ENCODE data around the gene WDR90.
"Not testable (repeated sequence)": the region's sequence is repeated elsewhere in the genome, so short reads cannot be mapped to it uniquely, and the experiment has no call there.

The WDR90 gene

DNA sequence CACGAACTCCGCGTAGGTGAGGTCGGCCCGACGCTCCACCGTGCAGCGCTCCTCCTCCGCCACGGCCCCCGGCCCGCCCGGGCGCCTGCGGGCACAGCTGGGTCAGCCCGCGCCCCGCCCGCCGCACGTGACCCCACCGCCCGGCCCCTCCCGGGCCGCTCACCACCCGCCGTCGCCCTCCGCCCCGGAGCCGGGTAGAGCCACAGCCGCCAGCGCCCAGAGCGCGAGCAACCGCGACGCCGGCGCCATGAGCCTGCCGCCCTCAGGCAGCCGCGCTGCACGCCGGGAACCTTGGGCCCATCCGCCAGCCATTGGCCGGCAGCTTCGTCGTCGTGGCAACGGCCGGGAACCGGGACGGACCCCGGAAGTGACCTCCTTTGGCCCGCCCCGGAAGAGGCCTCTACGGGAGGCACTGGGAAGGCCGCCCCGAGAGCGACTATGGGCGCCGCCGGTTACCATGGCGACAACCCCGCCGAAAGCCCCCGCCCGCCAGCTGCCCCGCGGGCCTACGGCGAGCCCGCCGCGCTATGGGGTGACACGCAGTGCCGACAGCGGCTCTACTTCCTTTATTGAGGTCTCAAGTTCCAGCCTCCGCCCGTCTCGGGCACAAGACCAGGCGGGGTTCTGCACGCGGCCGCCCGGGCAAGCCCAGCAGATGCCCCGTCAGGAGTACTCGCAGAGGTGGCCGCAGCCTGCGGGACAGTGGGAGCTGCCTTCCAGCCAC, 35.1 kb downstream of the WDR90 start, which contains the start of gene JMJD8:
Gene JMJD8, minus strand, starts transcription at position 264 of the 724 bp plus-strand sequence. Its CDS starts 15 bp downstream, at position 249.
- in situ Hi-C loops (cut with MboI; ENCODE audit: low sequenced_read_pairs) = loop anchor here (10.0 kb wide), 1 partner anchor 101 kb away; the partner anchor contains the start of genes CHTF18 and RPUSD1

DNA sequence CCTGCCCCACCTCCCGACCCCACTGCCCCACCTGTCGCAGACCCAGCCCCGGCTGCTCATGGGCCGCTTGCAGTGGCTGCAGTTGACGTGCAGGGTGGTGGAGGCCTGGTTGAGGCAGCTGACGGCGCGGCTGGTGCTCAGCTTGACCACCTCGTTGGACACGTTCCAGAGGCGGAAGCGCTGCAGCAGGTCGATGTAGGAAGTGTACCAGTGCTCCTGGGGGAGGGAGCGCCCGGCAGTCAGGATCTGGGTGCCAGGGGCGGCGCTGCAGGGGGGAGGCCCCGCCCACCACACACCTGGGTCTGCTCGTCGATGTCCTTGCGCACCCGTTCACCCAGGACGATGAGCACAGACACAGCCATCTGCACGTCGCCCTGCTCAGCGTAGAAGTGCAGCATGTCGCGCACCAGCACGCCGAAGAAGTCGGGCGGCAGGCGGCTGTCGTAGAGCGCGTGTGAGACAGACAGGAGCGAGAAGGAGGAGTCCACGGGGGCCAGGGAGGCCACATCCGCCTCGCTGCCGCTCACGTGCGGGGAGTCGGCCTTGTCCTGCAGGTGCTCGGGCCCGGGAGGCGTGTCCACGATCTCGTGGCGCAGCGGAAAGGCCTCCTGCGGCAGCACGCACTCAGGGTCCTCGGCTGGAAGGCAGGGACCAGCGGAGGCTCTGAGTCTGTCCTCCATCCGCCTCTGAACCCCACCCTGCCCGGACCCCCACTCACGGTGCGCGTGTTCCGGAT, 36.0 kb downstream of the WDR90 start:
- in situ Hi-C loops (cut with MboI; ENCODE audit: low sequenced_read_pairs) = loop anchor here (10.0 kb wide), 1 partner anchor 100 kb away; the partner anchor contains the start of genes CHTF18 and RPUSD1

DNA sequence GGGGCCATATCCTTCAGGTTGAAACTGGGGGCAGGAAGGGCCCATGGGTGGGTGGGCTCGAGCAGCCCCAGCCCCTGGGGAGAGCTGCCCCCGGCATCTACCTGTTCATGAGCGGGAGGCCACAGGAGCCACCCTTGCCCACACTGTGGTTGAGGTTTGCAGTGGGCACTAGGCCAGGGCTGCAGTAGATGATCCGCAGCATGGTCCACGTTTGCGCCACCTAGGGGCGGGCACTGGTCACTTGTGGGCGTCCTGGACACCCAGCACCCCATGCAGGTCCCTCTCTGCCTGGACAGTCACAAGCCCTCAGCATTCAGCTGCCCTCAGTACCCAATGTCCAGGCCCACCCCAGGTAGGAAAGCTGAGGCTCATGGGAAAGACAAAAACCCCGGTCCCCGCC, 36.8 kb downstream of the WDR90 start:
- in situ Hi-C loops (cut with MboI; ENCODE audit: low sequenced_read_pairs) = loop anchor here (10.0 kb wide), 1 partner anchor 99 kb away; the partner anchor contains the start of genes CHTF18 and RPUSD1

DNA sequence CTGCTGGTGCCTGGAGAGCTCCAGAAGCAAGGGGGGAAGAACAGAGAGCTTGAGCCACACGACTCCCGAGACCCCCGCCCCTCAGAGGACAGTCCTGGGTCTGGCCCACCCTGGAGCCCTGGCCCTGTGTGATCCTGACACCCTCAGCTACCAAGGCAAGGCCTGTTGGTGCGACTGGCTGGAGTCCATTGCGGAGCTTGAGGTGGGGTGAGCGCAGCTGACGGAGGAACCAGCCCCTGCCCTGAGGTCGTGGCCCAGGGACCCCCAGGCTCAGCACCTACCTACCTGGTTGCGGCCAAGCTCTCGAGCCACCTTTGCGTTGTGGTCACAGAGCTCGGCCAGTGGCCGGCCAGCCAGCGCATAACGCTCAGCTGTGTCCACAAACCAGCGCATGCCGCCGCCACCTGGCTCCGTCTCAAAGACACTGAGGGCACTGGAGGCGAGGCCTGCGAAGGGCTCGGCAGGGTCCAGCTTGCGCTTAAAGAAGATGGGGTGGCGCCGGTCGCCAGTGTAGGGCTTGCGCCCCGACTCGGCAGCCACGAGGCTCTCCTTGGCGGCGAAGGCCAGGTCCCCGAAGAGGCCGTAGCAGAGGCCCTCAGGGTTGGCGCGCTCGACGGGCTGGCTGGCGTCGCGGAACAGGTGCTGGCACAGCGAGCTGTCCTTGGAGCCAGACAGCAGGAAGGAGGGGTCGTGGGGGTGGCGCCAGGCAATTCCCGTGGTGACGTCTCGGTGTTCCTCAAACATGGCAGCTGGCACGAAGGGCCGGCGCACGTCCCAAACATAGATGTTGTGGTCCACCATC, 37.5 kb downstream of the WDR90 start:
- in situ Hi-C loops (cut with MboI; ENCODE audit: low sequenced_read_pairs) = loop anchor here (10.0 kb wide), 1 partner anchor 98 kb away; the partner anchor contains the start of genes CHTF18 and RPUSD1

DNA sequence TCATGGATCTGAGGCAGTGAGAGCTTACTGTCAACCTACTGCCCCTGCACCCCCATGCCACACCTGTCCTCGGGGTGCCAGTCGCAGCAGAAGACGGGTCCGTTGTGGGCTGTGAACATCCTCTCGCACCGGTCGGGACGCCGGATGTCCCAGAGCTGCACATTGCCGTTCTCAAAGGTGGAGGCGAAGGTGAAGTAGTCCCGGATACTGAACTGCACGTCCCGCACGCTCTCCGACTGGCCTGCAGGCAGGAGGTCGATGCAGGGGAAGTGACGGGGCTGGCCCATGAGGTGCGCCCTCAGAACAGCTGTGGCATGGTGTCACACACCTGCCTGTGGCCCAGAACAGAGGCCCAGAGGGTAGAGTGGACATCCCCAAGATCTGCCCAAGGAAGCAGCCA, 38.3 kb downstream of the WDR90 start:
- in situ Hi-C loops (cut with MboI; ENCODE audit: low sequenced_read_pairs) = loop anchor here (10.0 kb wide), 1 partner anchor 97 kb away; the partner anchor contains the start of genes CHTF18 and RPUSD1

DNA sequence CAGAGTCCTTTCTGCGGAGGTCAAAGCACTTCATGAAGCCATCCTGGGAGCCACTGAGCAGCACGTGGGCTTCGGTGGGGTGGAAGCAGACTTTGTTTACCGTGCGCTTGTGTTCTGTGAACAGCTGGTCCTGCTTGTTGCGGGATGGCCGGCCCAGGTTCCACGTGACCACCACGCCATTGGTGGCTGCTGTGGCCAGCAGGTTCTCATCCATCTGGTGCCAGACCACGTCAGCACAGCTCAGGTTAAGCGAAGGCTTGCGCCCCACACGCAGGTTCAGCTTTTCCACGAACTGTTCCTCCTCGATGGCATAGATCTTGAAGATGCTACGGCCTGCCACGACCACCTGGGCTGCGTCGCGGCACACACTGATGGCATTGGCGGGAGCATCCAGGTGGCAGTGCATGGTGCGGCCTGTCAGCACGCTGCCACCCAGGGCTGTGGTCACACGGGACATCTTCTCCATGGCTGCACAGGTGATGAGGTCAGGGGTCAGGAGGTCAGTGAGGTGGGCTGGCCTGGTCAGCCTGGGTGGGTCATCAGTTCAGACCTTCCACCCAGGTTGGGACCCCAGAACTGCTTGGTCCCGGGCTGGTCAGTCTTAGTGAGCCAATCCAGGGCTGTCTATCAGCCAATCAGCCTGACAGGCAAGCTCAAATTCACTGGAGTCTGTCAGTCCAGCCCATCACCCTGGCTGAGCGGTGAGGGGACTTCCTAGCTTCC, 40.2 kb downstream of the WDR90 start:
- in situ Hi-C loops (cut with MboI; ENCODE audit: low sequenced_read_pairs) = loop anchor here (10.0 kb wide), 1 partner anchor 95 kb away; the partner anchor contains the start of genes CHTF18 and RPUSD1

DNA sequence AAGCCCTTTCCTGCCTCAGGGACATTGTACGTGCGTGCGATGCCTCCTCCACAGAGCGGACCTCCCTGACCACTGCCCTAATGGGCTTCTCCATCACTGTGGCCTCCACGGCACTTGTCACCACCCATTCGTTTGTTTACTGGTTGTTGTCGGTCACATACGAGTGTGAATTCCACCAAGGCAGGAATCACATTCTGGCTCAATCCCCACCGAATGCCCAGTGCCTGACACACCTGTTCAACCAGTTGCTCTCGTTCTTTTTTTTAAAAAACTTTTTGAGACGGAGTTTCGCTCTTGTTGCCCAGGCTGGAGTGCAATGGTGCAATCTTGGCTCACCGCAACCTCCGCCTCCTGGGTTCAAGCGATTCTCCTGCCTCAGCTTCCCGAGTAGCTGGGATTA, 42.1 kb downstream of the WDR90 start:
- in situ Hi-C loops (cut with MboI; ENCODE audit: low sequenced_read_pairs) = not testable (repeated sequence)

DNA sequence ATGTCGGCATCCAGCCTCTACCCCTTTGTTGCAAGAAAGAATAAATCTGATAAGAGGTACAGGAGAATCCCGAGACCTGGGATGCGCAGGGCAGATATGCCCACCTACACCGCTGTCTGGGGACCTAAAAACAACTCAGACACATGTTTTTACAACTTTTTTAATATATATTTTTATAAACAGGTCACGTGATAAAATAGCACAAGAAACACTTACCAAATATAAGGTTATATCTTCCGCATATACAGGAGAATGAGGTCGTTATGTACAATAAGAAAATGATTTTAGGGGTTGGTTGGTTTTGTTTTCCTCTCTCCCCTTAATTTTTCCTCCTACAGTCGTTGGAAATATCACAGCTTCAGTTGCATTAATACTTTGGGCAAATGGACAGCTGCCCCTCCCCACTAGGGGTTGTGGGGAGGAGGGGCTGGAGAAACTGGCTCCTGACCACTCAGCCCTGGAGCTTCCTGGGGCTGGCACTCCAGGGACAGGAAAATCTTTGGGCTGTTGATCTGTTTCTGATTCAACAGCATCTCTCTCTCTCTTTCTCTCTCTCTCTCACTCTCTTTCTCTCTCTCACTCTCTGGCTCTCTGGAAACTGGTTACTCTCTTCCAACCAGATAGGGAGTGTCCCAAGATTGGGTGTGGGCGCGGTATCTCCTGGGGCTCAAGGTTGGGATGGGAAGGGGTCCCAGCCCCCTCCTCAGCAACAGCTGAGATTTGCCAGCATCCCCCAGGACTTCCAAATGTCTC, 43.4 kb downstream of the WDR90 start:
- in situ Hi-C loops (cut with MboI; ENCODE audit: low sequenced_read_pairs) = no loop called here

DNA sequence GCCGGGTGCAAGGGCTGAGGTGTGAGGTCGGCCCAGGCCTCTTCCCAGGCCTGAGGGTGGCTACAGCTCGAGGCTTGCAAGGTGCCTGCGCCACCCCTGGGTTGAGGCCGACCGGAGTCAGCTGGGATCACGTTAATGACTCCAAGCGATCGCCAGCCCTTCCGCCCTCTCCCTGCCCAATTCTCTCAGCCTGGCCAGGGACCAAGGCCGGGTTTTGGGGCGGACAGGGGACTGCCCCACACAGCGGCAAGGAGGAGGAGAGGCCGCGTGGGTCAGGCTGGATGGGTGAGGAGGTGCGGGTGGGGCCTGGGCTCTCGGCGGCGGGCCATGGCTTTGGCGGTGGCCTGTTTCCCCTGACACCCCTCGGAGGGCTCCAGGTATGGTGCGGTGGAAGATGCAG, 44.2 kb downstream of the WDR90 start:
- in situ Hi-C loops (cut with MboI; ENCODE audit: low sequenced_read_pairs) = no loop called here

DNA sequence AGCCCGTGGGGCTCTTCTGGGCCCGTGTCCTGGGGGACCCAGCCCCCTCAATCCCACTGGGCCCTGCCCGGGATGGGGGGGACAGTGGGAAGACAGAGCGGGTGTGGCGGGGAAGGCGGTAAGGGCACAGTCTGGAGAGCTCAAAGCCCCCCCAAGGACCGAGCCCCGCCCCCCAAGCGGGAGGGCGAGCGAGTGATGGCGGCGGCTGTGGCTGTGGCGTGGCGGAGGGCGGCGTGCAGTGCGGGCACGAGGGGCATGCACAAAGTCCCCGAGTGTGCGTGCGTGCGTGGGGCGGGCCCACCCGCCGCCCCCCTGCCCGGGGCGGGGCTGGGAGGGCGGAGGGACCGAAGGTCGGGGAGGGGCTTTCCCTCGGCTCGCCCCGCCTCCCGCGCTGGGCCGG, 44.6 kb downstream of the WDR90 start:
- in situ Hi-C loops (cut with MboI; ENCODE audit: low sequenced_read_pairs) = no loop called here

DNA sequence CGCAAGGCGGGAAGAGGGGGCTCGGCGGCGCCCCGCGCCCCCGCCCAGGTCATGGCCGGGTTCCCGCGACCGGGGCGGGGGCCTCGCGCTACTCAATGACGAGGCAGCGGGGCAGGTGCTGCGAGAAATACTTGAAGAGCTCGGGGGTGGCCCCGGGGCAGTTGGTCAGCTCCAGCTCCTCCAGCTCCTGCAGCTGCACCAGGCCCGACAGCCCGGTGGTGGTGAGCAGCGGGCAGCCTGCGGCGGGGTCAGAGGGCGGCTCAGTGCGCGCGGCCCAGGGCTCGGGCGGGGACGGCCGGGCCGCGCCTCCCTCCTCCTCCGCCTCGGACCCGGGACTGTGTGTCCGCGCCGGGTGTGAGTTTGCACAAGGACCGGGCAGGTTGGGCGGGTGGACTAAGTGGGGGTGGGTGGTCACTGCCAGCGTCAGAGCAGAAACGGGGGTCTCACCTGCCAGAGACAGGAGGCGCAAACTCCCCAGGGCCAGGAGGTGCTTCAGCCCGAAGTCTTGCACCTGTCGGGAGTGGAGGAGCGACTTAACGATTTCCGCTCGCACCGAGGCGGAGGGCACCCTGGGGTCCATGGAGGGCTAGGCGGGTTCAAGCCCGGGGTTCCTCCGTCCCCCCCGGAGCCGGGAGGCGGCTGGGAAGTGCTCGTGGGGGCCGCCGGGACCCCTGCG, 45.2 kb downstream of the WDR90 start:
- in situ Hi-C loops (cut with MboI; ENCODE audit: low sequenced_read_pairs) = no loop called here

DNA sequence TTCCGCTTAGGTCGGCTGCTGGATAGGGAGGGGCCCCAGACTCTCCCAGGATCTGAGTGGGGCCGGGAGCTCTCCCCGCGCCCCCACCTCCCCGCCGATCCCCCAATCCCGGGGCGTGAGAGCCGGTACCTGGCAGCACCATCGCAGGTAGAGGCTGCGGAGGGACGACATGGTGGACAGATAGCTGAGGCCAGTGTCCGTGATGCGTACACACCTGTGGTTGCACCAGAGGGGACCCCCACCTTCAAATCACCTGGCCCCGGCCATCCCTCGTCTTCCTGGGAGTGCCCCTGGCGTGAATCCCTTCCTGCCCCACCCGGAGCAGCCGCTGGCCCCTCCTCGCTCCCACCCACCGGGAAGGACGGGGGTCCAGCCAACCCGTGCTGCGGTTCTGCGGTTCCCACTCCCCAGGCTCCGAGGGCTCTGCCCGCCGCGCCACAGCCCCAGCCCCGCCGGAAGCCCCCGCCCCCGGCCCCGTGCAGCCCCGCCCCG, 45.7 kb downstream of the WDR90 start:
- in situ Hi-C loops (cut with MboI; ENCODE audit: low sequenced_read_pairs) = no loop called here

DNA sequence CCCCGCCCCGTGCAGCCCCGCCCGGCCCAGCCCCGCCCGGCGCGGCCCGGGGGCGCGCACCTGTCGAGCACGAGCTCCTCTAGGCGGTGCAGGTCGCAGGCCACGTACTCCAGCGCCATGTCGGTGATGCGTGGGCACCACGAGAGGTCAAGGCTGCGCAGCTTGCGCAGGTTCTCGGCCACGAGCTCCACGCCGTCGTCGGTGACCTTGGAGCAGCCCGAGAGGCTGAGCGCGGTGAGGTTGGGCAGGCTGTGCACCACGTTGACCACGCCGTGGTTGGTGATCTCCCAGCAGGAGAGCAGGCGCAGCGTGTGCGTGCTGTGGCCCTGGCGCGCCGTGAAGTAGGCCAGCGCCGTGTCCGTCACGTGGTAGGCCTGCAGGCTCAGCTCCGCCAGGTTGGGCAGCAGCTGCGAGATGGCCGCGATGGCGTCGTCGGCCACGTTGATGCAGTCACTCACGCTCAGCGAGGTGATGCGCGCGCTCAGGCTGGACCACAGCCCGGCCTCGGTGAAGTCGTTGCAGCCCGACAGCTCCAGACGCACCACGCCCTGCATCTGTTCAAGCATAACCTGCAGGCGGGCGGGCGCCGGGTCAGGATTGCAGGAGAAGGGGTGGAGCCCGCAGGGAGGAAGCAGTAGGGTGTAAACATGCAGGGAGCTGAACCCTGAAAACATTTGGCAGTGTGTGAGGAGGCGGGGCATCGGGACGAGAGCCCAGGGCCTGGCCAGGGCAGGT, 46.4 kb downstream of the WDR90 start:
- in situ Hi-C loops (cut with MboI; ENCODE audit: low sequenced_read_pairs) = no loop called here

DNA sequence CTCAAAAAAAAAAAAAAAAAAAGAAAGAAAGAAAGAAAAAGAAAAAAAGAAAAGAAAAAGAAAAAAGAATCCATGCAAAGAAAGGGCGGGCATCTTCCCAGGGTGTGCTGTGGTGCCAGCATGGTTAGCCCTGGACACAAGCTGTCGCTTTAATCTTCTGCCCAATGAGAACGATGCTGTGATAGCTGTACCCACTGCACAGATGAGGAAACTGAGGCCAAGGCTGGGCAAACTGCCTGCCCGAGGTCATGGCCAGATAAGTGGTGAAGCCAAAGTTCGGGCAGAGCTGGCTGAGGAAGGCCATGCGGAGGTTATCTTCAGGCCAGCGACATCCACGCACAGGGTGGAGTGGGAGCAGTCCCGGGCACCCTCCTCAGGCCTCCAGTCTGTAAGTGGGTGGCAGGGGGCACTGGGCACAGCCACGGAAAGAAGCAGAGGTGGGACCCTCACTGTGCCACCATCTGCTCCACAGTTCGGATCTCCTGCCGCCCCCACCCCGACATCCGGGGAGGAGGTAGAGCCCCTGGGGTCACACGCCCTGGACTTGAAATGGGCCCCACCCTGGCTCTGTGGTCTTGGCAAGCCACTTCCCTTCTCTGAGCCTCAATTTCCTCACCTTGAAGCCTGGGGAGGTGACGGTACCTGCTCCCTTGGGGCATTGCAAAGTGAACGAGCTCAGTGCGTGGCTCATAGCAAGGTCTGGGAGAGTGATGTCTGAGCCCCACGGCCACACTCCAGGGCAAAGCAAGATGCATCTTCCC, 49.9 kb downstream of the WDR90 start:
- in situ Hi-C loops (cut with MboI; ENCODE audit: low sequenced_read_pairs) = no loop called here

DNA sequence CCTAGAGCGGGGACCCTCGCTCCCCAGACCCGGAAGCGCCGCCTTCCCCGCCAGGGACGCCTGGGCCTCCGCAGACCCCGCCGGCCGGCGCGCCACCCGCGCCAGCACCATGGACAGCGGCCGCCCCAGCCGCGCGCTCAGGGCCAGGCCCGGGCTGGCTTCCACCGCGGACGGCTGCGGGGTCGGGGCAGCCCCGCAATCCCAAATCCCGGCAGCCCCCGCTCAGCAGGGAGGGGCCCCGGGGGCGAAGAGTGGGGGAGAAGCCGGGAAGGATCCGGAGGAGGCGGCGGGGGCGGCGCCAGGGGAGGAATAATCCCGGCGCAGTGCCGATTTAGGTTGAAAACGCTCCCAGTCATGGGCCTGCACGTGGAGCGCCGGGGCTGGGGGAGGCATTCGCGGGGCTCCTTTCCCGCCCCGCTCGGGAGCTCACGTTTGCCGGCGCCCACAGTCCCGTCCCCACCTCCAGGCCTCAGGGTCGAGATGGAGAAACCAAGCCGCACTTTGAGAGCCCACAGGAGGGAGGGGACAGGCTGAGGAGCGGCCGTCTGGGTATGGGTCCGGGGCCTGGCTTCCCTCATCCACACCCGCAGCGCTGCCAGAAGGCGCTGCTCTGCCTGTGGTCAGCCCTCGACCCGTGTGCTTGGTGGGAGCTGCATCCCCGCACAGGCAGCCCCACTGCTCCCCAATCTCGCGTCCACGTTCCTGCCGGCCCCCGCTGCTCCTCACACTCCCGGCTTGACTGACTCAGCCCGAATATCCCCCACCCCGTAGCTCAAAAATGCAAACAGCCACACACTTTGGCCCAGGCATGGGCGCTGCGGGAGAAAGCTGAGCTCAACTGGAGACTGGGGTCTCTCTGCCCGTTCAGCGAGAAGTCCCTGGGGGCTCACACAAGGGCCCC, 51.8 kb downstream of the WDR90 start:
- in situ Hi-C loops (cut with MboI; ENCODE audit: low sequenced_read_pairs) = no loop called here

DNA sequence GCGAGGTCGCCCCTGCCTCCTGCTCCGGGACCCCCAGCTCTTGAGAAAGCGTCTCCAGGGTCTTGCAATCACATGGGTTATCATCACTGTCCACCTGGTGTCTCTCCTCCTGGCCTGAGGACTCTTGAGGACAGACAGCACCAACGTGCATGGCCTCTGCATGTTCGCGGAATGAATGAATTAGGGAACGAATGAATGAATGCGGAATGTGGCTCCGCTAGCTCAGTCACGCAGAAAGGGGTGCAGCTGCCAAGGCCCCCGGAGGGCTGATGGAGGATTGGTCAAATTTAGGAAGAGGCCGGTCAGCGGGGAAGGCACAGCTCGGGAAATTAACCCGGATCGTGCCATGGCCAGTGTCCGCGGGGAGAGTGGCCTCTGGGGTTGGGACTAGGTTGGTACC, 53.2 kb downstream of the WDR90 start:
- in situ Hi-C loops (cut with MboI; ENCODE audit: low sequenced_read_pairs) = no loop called here

Data from HL-60/S4 treated with phorbol 12-myristate 13-acetate at 8.2 ng/mL for 4 days and 3 days (cell line).